K562 (cell line): ENCODE data around the gene PACSIN1. TPM values are rescaled to one million over a fixed set of nuclear protein-coding genes. Genes with fewer than 3 reads are reported as not detected.

Experiments used
- ELF4 ChIP-seq: fragments of 450-650 bp; formaldehyde crosslinking; IDR thresholded peaks from 2 replicates; pipeline ENCODE4 v1.4.0; 2022; ENCODE audit warnings: missing genetic modification characterization
- GATAD2A ChIP-seq: fragments of 450-650 bp; IDR thresholded peaks from 2 replicates; pipeline ENCODE4 v1.6.1; 2017
- SIN3B ChIP-seq: fragments of 450-650 bp; IDR thresholded peaks from 2 replicates; pipeline ENCODE4 v1.6.1; 2017; ENCODE audit warnings: low read depth, mild to moderate bottlenecking, moderate library complexity
- SMAD4 ChIP-seq: fragments of 250-450 bp; sonication (Bioruptor Pico); conservative IDR thresholded peaks from 2 replicates; pipeline ENCODE4 v1.8.0; 2021; ENCODE audit warnings: inconsistent platforms, mild to moderate bottlenecking, moderate library complexity
- ZNF79 ChIP-seq: fragments of 250-450 bp; sonication (Bioruptor Pico); IDR thresholded peaks from 2 replicates; pipeline ENCODE4 v1.4.0; 2020; ENCODE audit warnings: low read depth, mild to moderate bottlenecking, moderate library complexity
- polyA plus RNA-seq, 8 experiments: library from polyadenylated mRNA; depleted of rRNA in 4 of 8; stranded (reverse) in 5 of 8; unstranded in 3 of 8; fragments of >200 nt; fragmentation: Nextera tagmentation in 2 of 8; fragmentation: Illumina TruSeq in 1 of 8; extraction: Ambion mirVana in 2 of 8; extraction: Trizol in 1 of 8; gene quantifications; 2 replicates each; pipeline versions ENCODE4 v1.2.1 to v1.2.3, GENCODE V29; 2011 to 2014; ENCODE audit warnings: inconsistent platforms in 1 of 8, missing spikeins in 1 of 8
- total RNA-seq, 7 experiments: library from RNA; depleted of rRNA in 6 of 7; stranded (reverse); fragments of >200 nt in 6 of 7; fragmentation: Illumina TruSeq in 2 of 7; extraction: Trizol in 2 of 7; gene quantifications; 2 replicates each; pipeline versions ENCODE4 v1.2.1 to v1.2.3, GENCODE V29; 2011 to 2021; ENCODE audit warnings: low replicate concordance in 1 of 7
- TF ChIP-seq, protein P1 (sequence below): fragments of 450-650 bp; IDR thresholded peaks from 2 replicates; pipeline ENCODE4 v1.6.1; 2016; ENCODE audit warnings: low read depth
- TF ChIP-seq, protein P2 (sequence below): fragments of 450-650 bp; formaldehyde crosslinking; IDR thresholded peaks from 2 replicates; pipeline ENCODE4 v1.4.0; 2020; ENCODE audit warnings: mild to moderate bottlenecking, moderate library complexity
- TF ChIP-seq, protein P3 (sequence below), 2 experiments: fragments of 450-650 bp in 1 of 2; sonication (generic) in 1 of 2; formaldehyde crosslinking in 1 of 2; IDR thresholded peaks; 2 replicates each; pipeline versions ENCODE4 v1.7.1 to v1.9.0; 2016 to 2022; ENCODE audit warnings: inconsistent platforms in 1 of 2, mild to moderate bottlenecking in 1 of 2, missing genetic modification reagents in 1 of 2

Gene PACSIN1
- total and polyA plus RNA-seq, 9 of the 15 experiments (the other 6 are each of a cell fraction or from before 2014, with no cell fraction given), result 0.01 to 1.7 (median 0.45) TPM

DNA sequence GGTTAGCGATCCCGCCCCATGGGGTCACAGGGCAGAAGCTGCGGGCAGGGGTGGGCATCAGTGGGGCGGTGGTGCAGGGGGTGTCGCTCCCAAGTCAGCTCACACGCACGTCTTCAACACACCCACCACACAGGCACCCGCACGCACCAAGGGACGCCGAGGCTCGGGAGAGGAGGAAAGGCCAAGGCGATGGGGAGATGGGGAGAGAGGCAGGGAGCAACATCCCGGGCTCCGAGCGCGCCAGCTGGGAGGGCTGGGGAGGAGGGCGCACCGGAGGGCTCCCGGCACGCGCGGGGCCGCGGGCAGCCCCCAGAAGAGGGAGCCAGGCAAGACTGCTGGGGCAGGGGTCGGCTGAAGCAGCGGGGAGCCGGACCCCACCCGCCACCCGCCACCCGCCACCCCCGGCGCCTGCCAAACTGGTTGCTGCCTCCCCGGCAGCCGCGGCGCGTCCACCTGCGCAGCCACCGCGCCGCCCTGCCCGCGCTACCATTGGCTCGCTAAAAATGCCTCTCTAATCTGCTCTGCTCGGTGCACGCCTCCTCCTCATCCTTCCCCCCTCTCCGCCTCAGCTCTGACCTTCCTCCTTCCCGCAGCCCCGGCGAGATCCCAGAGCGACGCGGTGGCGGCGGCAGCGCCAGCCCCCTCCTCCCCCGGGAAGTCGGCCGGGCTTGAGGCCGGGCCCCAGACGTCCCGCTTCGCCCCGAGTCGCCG is at the start of gene PACSIN1 (continued):
- no peak for TF ChIP-seq ZNF79 (CRISPR knock-in tag)
- TF ChIP-seq, protein P1, sequence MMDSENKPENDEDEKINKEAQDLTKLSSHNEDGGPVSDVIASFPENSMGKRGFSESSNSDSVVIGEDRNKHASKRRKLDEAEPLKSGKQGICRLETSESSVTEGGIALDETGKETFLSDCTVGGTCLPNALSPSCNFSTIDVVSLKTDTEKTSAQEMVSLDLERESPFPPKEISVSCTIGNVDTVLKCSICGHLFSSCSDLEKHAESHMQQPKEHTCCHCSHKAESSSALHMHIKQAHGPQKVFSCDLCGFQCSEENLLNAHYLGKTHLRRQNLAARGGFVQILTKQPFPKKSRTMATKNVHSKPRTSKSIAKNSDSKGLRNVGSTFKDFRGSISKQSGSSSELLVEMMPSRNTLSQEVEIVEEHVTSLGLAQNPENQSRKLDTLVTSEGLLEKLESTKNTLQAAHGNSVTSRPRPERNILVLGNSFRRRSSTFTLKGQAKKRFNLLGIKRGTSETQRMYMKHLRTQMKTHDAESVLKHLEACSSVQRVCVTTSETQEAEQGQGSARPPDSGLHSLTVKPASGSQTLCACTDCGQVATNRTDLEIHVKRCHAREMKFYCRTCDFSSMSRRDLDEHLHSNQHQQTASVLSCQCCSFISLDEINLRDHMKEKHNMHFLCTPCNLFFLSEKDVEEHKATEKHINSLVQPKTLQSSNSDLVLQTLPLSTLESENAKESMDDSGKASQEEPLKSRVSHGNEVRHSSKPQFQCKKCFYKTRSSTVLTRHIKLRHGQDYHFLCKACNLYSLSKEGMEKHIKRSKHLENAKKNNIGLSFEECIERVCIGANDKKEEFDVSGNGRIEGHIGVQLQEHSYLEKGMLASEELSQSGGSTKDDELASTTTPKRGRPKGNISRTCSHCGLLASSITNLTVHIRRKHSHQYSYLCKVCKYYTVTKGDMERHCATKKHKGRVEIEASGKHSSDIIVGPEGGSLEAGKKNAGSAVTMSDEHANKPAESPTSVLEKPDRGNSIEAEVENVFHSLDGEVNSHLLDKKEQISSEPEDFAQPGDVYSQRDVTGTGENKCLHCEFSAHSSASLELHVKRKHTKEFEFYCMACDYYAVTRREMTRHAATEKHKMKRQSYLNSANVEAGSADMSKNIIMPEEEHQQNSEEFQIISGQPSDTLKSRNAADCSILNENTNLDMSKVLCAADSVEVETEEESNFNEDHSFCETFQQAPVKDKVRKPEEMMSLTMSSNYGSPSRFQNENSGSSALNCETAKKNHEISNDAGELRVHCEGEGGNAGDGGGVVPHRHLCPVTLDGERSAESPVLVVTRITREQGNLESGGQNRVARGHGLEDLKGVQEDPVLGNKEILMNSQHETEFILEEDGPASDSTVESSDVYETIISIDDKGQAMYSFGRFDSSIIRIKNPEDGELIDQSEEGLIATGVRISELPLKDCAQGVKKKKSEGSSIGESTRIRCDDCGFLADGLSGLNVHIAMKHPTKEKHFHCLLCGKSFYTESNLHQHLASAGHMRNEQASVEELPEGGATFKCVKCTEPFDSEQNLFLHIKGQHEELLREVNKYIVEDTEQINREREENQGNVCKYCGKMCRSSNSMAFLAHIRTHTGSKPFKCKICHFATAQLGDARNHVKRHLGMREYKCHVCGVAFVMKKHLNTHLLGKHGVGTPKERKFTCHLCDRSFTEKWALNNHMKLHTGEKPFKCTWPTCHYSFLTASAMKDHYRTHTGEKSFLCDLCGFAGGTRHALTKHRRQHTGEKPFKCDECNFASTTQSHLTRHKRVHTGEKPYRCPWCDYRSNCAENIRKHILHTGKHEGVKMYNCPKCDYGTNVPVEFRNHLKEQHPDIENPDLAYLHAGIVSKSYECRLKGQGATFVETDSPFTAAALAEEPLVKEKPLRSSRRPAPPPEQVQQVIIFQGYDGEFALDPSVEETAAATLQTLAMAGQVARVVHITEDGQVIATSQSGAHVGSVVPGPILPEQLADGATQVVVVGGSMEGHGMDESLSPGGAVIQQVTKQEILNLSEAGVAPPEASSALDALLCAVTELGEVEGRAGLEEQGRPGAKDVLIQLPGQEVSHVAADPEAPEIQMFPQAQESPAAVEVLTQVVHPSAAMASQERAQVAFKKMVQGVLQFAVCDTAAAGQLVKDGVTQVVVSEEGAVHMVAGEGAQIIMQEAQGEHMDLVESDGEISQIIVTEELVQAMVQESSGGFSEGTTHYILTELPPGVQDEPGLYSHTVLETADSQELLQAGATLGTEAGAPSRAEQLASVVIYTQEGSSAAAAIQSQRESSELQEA, result no peak
- no peak for TF ChIP-seq SIN3B
- no peak for TF ChIP-seq SMAD4 (CRISPR knock-in tag)
- TF ChIP-seq, protein P2, sequence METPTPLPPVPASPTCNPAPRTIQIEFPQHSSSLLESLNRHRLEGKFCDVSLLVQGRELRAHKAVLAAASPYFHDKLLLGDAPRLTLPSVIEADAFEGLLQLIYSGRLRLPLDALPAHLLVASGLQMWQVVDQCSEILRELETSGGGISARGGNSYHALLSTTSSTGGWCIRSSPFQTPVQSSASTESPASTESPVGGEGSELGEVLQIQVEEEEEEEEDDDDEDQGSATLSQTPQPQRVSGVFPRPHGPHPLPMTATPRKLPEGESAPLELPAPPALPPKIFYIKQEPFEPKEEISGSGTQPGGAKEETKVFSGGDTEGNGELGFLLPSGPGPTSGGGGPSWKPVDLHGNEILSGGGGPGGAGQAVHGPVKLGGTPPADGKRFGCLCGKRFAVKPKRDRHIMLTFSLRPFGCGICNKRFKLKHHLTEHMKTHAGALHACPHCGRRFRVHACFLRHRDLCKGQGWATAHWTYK, result no peak
- TF ChIP-seq, protein P3, sequence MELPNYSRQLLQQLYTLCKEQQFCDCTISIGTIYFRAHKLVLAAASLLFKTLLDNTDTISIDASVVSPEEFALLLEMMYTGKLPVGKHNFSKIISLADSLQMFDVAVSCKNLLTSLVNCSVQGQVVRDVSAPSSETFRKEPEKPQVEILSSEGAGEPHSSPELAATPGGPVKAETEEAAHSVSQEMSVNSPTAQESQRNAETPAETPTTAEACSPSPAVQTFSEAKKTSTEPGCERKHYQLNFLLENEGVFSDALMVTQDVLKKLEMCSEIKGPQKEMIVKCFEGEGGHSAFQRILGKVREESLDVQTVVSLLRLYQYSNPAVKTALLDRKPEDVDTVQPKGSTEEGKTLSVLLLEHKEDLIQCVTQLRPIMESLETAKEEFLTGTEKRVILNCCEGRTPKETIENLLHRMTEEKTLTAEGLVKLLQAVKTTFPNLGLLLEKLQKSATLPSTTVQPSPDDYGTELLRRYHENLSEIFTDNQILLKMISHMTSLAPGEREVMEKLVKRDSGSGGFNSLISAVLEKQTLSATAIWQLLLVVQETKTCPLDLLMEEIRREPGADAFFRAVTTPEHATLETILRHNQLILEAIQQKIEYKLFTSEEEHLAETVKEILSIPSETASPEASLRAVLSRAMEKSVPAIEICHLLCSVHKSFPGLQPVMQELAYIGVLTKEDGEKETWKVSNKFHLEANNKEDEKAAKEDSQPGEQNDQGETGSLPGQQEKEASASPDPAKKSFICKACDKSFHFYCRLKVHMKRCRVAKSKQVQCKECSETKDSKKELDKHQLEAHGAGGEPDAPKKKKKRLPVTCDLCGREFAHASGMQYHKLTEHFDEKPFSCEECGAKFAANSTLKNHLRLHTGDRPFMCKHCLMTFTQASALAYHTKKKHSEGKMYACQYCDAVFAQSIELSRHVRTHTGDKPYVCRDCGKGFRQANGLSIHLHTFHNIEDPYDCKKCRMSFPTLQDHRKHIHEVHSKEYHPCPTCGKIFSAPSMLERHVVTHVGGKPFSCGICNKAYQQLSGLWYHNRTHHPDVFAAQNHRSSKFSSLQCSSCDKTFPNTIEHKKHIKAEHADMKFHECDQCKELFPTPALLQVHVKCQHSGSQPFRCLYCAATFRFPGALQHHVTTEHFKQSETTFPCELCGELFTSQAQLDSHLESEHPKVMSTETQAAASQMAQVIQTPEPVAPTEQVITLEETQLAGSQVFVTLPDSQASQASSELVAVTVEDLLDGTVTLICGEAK (IDR thresholded peaks at IDR 0.05), result 0 out of 2 replicates have a peak, but pooled peaks have one; percentile 20
- TF ChIP-seq, protein P3 (CRISPR knock-in tag; IDR thresholded peaks at IDR 0.05), result no peak
- TF ChIP-seq ELF4 (CRISPR knock-in tag), result no peak
- TF ChIP-seq GATAD2A, result no peak
